ENCODE data around the gene SPATC1L.

DNA sequence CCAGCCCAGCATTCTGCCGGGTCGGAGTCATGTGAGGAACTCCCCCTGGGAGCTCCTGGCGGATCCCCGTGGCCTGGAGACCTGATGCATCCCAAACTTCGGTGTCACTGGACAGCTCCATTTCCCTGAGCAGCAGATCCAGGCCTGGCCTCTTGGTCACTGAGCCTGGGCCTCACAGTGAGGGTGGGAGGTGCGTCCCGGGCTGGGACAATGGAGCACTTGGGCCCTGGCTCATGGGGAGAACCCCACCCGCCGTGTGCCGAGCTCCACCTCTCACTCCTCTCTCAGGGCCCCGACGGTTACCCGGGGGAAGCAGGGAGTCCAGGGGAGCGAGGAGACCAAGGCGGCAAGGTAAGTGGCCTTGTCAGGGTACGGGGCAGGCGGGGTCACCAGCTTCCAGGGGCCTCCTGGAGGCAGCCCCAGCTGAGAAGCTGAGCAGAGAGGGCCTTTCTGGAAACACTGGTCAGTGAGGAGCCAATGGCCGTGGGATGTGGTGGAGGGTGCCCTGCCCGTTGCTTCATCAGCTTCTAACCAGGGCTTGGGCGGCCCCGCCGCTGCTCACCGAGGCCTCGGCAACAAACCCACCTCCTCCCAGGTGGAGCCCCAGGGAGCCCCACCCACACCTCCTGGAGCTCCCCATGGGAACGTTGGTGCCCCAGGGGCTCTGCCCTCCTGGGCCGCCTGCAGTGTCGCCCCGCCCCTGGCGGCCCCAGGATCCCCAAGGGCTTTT lies 66.5 kb downstream of the SPATC1L start:
- TF ChIP-seq ZNF114 (tag by site-specific recombination; IDR thresholded peaks at IDR 0.05) (no peak), ZNF433 (tag by site-specific recombination; IDR thresholded peaks at IDR 0.05; ENCODE audit: low read depth) (no peak), TCF7L2 (IDR thresholded peaks at IDR 0.05; ENCODE audit: borderline replicate concordance, low read depth, low read length) (no peak), ZNF23 (tag by site-specific recombination; IDR thresholded peaks at IDR 0.05; ENCODE audit: borderline replicate concordance) (no peak), ZNF18 (tag by site-specific recombination; IDR thresholded peaks at IDR 0.05) (no peak), ZSCAN5A (tag by site-specific recombination; IDR thresholded peaks at IDR 0.05) (no peak)
- TF ChIP-seq, protein P1, sequence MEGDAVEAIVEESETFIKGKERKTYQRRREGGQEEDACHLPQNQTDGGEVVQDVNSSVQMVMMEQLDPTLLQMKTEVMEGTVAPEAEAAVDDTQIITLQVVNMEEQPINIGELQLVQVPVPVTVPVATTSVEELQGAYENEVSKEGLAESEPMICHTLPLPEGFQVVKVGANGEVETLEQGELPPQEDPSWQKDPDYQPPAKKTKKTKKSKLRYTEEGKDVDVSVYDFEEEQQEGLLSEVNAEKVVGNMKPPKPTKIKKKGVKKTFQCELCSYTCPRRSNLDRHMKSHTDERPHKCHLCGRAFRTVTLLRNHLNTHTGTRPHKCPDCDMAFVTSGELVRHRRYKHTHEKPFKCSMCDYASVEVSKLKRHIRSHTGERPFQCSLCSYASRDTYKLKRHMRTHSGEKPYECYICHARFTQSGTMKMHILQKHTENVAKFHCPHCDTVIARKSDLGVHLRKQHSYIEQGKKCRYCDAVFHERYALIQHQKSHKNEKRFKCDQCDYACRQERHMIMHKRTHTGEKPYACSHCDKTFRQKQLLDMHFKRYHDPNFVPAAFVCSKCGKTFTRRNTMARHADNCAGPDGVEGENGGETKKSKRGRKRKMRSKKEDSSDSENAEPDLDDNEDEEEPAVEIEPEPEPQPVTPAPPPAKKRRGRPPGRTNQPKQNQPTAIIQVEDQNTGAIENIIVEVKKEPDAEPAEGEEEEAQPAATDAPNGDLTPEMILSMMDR (tag by site-specific recombination; IDR thresholded peaks at IDR 0.05) = no peak

All from HEK293 (cell line).